Astrocyte (in vitro differentiated cells and primary cell): ENCODE results near the gene RICTOR. TPM values are rescaled to one million over a fixed set of nuclear protein-coding genes. Genes with fewer than 3 reads are reported as not detected.

Source experiments
- DNase-seq: peaks from one replicate; pipeline ENCODE4 v3.0.0-alpha.2; 2010; ENCODE audit warnings: low read depth
- FAIRE-seq: peaks from 2 replicates; lab custom pipeline; 2011; peaks lifted over from hg19 to GRCh38; lab: Jason Lieb, UNC
- H2AFZ ChIP-seq: 2 replicates; pipeline ENCODE4 v1.6.0; 2012; ENCODE audit warnings: low read depth, low read length, inconsistent platforms
- H3K27ac ChIP-seq: 2 replicates; pipeline ENCODE4 v1.5.1; 2011; ENCODE audit warnings: low read depth, low read length, inconsistent platforms
- H3K27me3 ChIP-seq: 2 replicates; pipeline ENCODE4 v1.6.0; 2011; ENCODE audit warnings: low read length, inconsistent platforms; ENCODE audit not compliant: insufficient read depth
- H3K36me3 ChIP-seq: 2 replicates; pipeline ENCODE4 v1.5.1; 2011; ENCODE audit warnings: low read length, inconsistent platforms; ENCODE audit not compliant: insufficient read depth
- H3K4me1 ChIP-seq: 2 replicates; pipeline ENCODE4 v1.5.1; 2011; ENCODE audit warnings: low read length, inconsistent platforms; ENCODE audit not compliant: insufficient read depth
- H3K4me2 ChIP-seq: 2 replicates; pipeline ENCODE4 v1.6.0; 2012; ENCODE audit warnings: low read length, inconsistent platforms
- H3K4me3 ChIP-seq: 2 replicates; pipeline ENCODE4 v1.5.1; 2011; ENCODE audit warnings: low read depth, mild to moderate bottlenecking, low read length, inconsistent platforms; ENCODE audit not compliant: insufficient read depth
- H3K79me2 ChIP-seq: 2 replicates; pipeline ENCODE4 v1.6.0; 2012; ENCODE audit warnings: mild to moderate bottlenecking, low read length, inconsistent platforms; ENCODE audit not compliant: insufficient read depth
- H3K9ac ChIP-seq: 2 replicates; pipeline ENCODE4 v1.6.0; 2012; ENCODE audit warnings: mild to moderate bottlenecking, low read length, inconsistent platforms
- H3K9me3 ChIP-seq: 2 replicates; pipeline ENCODE4 v1.5.1; 2012; ENCODE audit warnings: low read depth, mild to moderate bottlenecking, low read length, inconsistent platforms; ENCODE audit not compliant: insufficient read depth
- H4K20me1 ChIP-seq: 2 replicates; pipeline ENCODE4 v1.6.0; 2012; ENCODE audit warnings: low read length, inconsistent platforms; ENCODE audit not compliant: insufficient read depth
- H3K27ac Mint-ChIP-seq: one replicate; pipeline ENCODE4 v1.8.0; 2021; ENCODE audit warnings: mild to moderate bottlenecking, mixed read lengths; ENCODE audit not compliant: unreplicated experiment
- H3K27me3 Mint-ChIP-seq: one replicate; pipeline ENCODE4 v1.8.0; 2021; ENCODE audit warnings: low read depth, mixed read lengths; ENCODE audit not compliant: unreplicated experiment
- H3K36me3 Mint-ChIP-seq: one replicate; pipeline ENCODE4 v1.8.0; 2021; ENCODE audit warnings: low read depth, mixed read lengths; ENCODE audit not compliant: unreplicated experiment
- H3K4me1 Mint-ChIP-seq: one replicate; pipeline ENCODE4 v1.8.0; 2021; ENCODE audit warnings: low read depth, mixed read lengths; ENCODE audit not compliant: unreplicated experiment
- H3K4me3 Mint-ChIP-seq: one replicate; pipeline ENCODE4 v1.8.0; 2021; ENCODE audit warnings: mild to moderate bottlenecking, moderate library complexity, mixed read lengths; ENCODE audit not compliant: unreplicated experiment
- H3K9me3 Mint-ChIP-seq: one replicate; pipeline ENCODE4 v1.8.0; 2021; ENCODE audit warnings: mild to moderate bottlenecking, mixed read lengths; ENCODE audit not compliant: unreplicated experiment
- CTCF ChIP-seq: IDR thresholded peaks from 2 replicates; pipeline ENCODE4 v1.5.1; 2011; ENCODE audit warnings: low read depth, mild to moderate bottlenecking, inconsistent platforms, low read length, moderate library complexity; ENCODE audit not compliant: insufficient read depth
- EZH2 ChIP-seq: IDR thresholded peaks from 2 replicates; pipeline ENCODE4 v1.6.1; 2012; ENCODE audit warnings: mild to moderate bottlenecking, low read length, inconsistent platforms; ENCODE audit not compliant: insufficient read depth
- total RNA-seq: library from RNA; stranded (reverse); gene quantifications from 2 replicates; pipeline ENCODE4 v1.2.1, GENCODE V29; 2021

Gene RICTOR
- total RNA-seq, 1 donor from 2014 or later, result 43.2 TPM

DNA sequence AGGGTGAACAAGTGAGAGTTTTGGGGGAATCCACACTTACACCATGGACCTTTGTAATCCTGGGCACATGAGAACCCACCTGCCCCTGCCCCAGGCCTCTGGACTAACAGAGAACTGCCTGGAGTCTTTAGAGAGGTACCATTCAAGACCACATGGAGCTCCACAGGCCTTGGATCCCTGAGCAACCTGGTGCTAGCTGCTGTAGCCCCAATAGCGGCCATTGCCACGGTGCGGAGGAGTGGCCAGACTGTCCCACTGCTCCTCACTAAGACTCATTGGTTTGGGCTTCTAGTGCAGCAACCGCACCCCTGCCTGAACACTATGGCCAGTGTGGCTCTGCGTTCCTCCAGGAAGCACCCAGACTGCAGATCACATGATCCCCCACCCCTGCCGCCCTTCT, 182.6 kb downstream of the RICTOR start:
- DNase-seq (no peak), FAIRE-seq (no peak)
- H3K79me2 ChIP-seq, result peaks cover 2% of the 10 kb centered on the region
- no peaks in the 10 kb centered on the region for H3K27me3 Mint-ChIP-seq
- H3K4me2 ChIP-seq, result no peak overlapping the region
- TF ChIP-seq EZH2, result no peak
- no peak for TF ChIP-seq CTCF
- no peaks in the 10 kb centered on the region for H3K4me1 ChIP-seq
- no peaks in the 10 kb centered on the region for H3K9me3 ChIP-seq
- H3K27ac ChIP-seq, result no peak overlapping the region
- H3K36me3 ChIP-seq, result peaks cover 12% of the 10 kb centered on the region
- no peaks in the 10 kb centered on the region for H3K4me1 Mint-ChIP-seq
- H3K9me3 Mint-ChIP-seq, result peaks cover 8% of the 10 kb centered on the region
- H4K20me1 ChIP-seq, result no peaks in the 10 kb centered on the region
- no peak overlapping the region for H3K4me3 ChIP-seq
- H3K4me3 Mint-ChIP-seq, result no peak overlapping the region
- H3K36me3 Mint-ChIP-seq, result peaks cover 27% of the 10 kb centered on the region
- H3K9ac ChIP-seq, result no peak overlapping the region
- H2AFZ ChIP-seq, result no peak overlapping the region
- no peaks in the 10 kb centered on the region for H3K27me3 ChIP-seq
- H3K27ac Mint-ChIP-seq, result no peak overlapping the region

- no peaks in the 10 kb centered on the region for H3K27me3 ChIP-seq
- no peak for DNase-seq
- Mint-ChIP-seq H3K27ac (no peak overlapping the region), H3K27me3 (no peaks in the 10 kb centered on the region), H3K9me3 (peaks cover 8% of the 10 kb centered on the region), H3K4me1 (no peaks in the 10 kb centered on the region), H3K4me3 (no peak overlapping the region), H3K36me3 (peaks cover 32% of the 10 kb centered on the region)
- no peak overlapping the region for H2AFZ ChIP-seq
- H3K79me2 ChIP-seq, result no peaks in the 10 kb centered on the region
- H3K9me3 ChIP-seq, result no peaks in the 10 kb centered on the region
- peaks cover 30% of the 10 kb centered on the region for H3K36me3 ChIP-seq
- no peaks in the 10 kb centered on the region for H3K4me1 ChIP-seq
- no peak overlapping the region for H3K9ac ChIP-seq
- TF ChIP-seq EZH2 (no peak), CTCF (no peak)
- H3K4me3 ChIP-seq, result no peak overlapping the region
- H3K27ac ChIP-seq, result no peak overlapping the region
- no peak for FAIRE-seq
- H4K20me1 ChIP-seq, result no peaks in the 10 kb centered on the region
- no peak overlapping the region for H3K4me2 ChIP-seq
Measured at GRCh38 chr5:38889424-38889823, 184.8 kb downstream of the RICTOR start.

DNA sequence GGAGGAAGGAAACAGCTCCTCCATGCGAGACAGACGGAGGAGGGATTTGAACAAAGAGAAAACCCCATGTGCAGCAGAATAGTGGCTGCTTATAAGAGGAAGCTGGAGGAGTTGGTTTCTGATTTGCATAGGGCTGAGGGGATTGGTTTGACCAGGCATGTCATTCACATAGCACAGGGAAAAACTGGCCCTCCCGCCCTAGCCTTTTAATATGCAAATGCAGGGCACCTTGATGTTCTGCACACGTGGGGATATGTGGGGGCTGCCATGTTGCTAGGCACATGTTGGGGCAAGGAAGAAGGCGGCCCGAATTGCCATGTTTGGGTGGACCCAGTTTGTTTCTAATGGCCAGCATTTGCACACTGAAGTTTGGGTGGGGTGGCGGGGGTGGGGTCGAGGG, 186.2 kb downstream of the RICTOR start:
- H2AFZ ChIP-seq, result no peak overlapping the region
- Mint-ChIP-seq H3K9me3 (peaks cover 2% of the 10 kb centered on the region), H3K27me3 (no peaks in the 10 kb centered on the region), H3K4me1 (no peaks in the 10 kb centered on the region), H3K36me3 (peaks cover 39% of the 10 kb centered on the region), H3K4me3 (no peak overlapping the region), H3K27ac (no peak overlapping the region)
- H3K9ac ChIP-seq, result no peak overlapping the region
- peaks cover 30% of the 10 kb centered on the region for H3K36me3 ChIP-seq
- H4K20me1 ChIP-seq, result no peaks in the 10 kb centered on the region
- H3K9me3 ChIP-seq, result no peaks in the 10 kb centered on the region
- no peaks in the 10 kb centered on the region for H3K27me3 ChIP-seq
- no peak overlapping the region for H3K4me2 ChIP-seq
- no peak for TF ChIP-seq EZH2
- TF ChIP-seq CTCF, result no peak
- DNase-seq, result no peak
- H3K79me2 ChIP-seq, result no peaks in the 10 kb centered on the region
- FAIRE-seq, result no peak
- H3K4me3 ChIP-seq, result no peak overlapping the region
- no peak overlapping the region for H3K27ac ChIP-seq
- H3K4me1 ChIP-seq, result no peaks in the 10 kb centered on the region

Other genes with a start within 250 kb of the RICTOR start
- 38.6 and 39.2 TPM in 2 replicates for gene OSMR, start 228.4 kb downstream of the RICTOR start, total RNA-seq
- 0.11 TPM in 1 of 2 replicates, not detected in the other for gene FYB1, start 145.2 kb upstream of the RICTOR start, total RNA-seq